ENCODE results near the gene LMOD1.

LMOD1 gene

DNA sequence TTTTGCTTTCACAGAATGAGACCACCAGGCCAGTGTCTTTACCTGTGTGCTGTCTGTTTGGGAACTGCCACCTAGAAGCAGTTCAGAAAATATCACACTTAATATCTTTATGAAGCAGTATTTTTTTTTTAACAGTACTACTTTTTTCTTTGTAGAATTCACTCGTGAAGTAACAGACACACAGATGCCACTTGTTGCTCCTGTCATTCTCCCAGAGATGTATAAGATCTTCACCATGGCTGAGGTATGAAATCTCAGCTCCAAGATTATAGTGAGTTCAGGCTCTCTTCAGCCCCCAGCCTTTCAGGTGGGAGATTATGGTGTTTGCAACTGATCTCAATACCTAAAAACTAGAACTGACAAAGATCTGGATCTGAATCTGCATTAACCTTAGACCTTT, 94.4 kb downstream of the LMOD1 start:
- DNase-seq = no peak

GRCh38 chr1:201850053-201850397, 96.3 kb downstream of the LMOD1 start:
- DNase-seq = no peak

DNA sequence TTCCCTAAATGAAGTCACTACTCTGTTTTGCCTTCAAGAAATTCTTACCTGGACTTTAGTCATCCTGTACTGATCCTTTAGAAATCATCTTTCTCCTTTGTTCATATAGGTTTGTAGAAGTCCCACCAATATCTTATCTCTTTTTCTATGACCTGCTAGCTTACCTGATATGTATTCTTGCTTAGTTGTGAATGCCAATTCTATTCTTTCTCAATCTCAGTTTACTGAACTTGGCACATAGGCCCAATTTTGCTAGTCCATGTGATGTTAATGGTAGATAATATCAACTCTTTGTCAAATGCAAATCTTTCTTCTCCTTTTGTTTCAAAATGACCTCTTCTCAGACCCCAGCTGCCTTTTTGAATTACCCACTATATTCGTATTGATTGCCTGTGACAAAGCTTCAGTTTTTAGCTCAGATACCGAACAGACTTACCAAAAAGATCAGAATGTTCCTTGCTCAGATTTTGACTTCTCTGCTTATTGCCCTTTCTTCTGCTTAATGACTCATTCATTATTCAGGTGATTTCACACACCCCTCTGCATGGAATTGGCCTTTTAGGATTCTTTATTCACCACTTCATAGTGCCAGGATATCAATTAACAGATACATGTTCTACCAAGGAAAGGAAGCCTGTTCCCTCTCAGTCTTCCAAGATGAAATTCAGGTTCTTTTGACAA, 96.8 kb downstream of the LMOD1 start:
- DNase-seq = no peak

- DNase-seq = no peak
Observed at GRCh38 chr1:201848230-201848629, 98.1 kb downstream of the LMOD1 start.

- DNase-seq = no peak
Observed at GRCh38 chr1:201847150-201847549, 99.2 kb downstream of the LMOD1 start.

All from NCI-H510A (cell line).